CD4-positive, alpha-beta T cell treated with Interleukin-21 for 1 hour (primary cell): ENCODE data around the gene SNX10.

Experiments
- DNase-seq: peaks from one replicate; pipeline ENCODE4 v3.0.0-alpha.2; 2020

The SNX10 gene

DNA sequence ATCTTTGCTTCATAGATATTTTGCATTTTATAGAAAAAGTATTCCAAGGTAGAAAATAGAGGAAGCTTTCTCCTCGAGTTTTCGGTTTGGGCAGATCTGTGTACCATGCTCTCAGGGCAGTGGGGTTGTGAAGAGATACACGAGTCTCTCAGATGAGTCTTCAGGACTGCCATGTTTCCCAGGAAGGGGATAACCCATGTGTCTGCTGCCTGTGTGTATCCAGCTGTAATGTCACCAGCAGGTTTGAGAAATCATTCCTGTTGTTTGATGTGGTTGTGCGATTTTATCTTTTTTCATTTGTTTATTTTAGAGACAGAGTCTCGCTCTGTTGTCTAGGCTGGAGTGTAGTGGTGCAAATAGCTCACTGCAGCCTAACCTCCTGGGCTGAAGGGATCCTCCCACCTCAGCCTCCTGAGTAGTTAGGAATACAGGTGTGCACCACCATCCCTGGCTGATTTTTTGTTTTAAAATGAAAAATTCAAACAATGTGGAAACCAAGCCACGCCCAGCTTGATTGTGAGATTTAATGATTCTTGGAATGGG is 48.9 kb downstream of the SNX10 start:
- DNase-seq = no peak

DNA sequence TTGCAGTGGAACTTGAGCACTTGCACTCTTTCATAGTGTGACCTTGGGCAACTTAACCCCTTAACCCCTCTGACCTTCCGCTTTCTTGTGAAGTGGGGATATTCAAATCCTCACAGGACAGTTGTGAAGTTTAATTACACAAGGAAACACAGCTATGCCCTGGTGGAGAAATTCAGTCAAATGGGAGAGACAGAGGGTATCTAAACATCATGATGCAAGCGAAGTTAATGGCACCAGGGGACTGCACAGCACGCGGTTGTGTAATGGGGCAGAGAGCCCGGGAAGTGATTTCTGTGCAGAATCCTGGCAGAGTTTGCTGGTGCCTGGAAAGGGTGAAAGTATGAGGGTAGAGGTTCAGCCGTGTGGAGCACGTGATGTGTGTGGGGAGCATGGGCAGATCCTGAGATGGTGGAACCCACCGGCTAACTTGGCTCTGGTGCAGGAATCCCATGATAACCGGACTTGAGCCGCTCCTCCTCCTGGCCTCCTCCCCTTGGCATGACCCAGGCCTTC is 51.7 kb downstream of the SNX10 start:
- DNase-seq = no peak

DNA sequence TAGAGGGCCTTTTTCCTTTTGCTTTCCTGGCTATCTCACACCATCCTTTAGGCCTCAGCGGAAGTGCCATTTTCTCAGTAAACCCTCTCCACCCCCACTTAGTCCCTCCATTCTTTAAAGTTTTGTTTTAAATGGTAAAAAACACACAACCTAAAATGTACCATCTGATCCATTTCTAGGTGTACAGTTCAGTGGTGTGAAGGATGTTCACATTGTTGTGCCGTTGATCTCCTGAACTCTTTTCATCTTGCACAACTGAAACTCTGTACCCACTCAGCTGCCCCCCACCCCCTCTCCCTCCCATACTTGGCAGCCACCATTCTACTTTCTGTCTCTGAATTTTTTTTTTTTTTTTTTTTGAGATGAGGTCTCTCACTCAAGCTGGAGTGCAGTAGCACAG is 52.2 kb downstream of the SNX10 start:
- no peak for DNase-seq

DNA sequence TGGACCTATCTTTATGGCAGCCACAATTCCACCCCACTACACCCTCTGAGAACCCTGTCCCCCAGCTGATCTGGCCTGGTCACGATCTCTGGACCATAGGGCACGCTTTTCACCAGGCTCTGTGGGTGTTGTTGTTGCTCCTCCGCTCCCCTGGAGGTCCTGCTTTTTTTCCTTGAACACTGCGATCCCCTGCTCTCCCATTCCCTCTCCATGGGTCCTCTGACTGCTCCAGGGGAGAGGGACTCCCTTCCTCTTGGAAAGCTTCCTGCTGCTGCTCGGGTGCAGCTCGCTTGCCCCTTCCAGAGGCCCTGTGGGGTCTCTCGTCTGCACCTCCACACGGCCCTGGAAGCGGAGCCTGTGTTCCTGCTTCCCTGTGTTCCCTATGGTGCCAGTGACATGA is 53.5 kb downstream of the SNX10 start:
- DNase-seq = no peak

DNA sequence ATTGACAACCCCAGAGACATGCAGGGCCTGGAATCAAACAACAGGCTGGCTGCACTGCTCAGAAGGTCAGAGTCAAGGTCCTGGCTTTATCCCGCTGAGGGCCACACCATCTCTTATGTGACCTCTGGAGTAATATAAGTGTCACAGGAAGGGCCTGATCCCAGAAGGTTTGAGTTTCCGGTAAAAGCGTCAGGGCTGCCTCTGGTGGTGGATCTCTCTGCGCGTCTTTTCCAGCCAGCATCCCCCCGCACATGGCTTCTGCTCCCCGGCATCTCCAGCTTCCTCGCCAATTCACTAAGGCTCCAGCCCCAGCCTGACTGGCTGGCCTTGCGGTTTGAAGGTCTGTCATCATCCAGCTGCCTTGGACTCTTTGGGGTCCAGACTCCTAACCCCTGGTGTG is 54.2 kb downstream of the SNX10 start:
- no peak for DNase-seq

DNA sequence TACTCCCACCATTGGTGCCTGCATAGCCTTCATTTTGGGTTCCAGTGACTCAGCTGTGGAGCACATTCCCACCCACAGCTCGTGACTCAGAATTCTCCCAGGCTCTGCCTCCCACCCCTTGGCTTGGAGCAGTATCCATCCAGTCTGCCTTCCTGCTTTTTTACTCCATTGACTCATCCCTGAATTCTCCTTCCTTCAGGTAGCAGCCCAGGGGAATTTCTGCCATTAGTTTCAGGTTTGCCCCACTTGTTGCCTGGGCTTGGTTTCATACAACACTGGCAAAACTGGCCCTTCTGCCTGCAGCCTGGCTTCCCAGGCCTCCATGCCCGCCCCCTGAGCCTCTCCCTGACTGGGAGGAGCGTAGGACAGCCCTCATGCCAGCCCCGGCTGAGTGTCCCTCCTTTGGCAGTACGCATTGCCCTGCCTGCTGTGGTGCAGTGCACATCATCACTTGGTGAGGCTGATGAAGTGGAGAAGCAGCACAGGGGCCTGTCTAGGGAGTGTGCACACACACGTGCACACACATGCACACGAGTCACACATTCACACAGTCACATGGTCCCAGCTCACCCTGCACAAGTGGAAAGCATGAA is 55.0 kb downstream of the SNX10 start:
- DNase-seq = no peak

DNA sequence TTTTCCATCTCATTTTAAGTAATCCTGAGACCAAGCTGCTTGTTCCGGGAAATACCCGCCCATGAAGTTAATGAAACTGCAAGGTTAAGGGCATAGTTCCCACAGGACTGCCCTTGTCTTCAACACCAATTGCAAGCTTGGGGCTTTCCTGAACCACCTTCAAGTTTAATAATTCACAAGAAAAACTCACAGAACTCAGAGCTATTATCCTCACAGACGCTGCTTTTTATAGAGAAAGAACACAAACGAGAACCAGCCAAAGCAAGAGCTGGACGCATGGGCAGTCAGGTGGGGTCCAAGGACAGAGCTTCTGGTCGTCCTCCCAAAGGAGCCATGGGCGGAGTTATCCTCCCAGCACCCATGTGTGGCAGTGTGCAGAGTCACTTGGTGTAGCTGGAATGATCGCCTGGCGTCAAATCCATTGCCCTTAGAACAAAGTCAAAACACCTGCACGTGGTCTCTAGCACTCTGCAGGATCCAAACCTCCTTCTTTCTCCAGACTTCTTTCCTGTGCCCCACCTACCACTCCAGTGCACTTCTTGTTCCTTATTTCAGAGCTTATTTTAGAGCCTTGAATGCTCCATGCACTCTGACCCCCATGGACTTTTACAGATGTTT is 56.7 kb downstream of the SNX10 start:
- DNase-seq = no peak

DNA sequence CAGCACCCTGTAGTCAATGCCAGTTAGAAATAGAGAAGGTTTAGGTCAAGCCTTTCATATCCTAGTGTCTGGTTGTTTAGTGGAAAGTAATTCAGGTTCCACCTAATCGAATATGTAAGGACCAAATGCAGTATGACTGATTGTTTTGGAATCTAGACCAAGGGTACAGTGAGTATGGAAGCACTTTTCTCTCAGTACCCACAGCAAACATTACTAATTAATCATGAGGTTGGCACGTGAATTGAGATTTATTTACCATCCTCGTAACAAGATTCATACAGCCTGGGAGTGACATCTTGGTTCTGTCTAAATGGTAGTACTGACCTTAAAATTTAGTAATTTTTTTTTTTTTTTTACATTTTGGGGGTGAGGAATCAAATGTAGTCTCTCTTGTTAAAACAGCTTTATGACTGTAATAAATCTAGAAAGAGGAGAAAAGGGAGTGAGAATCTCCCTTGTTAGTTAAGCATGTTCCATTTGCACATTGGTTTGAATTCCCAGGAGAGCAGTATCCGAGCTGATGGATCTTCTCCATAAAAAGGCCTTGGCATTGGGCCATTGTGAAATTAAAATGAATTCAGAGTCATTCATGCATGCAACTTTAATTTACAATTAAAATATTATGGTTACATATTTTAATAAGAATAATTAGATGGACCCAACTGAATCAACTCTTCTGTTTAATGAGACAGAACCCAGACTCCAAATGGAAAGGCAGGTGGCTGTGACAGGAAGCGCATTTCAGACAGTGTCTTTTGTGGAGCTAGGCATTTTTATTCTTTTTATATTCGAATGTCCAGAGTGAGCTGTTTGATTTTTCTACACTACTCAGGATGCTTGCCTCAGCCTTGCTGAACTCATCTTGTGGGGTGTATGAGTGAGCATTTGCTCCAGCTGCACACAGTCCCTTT is 57.6 kb downstream of the SNX10 start:
- DNase-seq = no peak

DNA sequence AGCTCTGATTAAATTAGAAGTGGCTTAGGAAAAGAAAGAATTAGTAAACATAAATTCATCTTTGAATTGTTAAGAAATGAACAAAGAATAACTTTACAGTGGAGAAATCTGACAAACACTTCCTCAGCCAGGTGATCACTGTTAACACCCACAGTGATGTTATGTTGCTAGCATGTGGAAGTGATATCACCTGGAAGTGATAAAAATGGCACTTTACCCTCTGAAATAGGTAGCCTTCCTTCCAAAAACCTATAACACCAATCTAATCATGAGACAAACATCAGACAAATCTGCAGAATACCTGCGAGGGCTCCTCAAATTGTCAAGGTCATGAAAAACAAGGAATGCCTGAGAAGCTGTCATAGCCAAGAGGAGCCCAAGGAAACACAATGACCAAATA is 59.5 kb downstream of the SNX10 start:
- DNase-seq = no peak

DNA sequence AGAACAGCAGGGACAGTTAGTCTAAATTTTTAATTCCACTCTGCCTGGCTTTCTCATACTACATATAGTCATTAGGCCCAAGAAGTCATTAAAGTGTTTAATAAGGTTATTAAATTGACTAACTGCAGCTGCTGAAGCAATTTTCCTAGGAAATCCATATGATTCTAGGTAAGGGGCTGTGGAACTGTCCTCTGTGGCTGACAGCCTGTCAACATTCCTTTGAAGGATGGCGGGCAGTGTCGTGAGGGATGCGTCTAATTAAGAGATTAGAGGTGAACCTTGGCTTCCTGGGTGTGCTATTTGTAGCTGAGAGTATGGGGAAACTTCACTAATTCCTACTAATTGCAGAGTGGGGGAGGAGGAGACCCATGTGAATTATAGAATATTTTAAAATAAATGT is 64.6 kb downstream of the SNX10 start:
- DNase-seq = no peak

DNA sequence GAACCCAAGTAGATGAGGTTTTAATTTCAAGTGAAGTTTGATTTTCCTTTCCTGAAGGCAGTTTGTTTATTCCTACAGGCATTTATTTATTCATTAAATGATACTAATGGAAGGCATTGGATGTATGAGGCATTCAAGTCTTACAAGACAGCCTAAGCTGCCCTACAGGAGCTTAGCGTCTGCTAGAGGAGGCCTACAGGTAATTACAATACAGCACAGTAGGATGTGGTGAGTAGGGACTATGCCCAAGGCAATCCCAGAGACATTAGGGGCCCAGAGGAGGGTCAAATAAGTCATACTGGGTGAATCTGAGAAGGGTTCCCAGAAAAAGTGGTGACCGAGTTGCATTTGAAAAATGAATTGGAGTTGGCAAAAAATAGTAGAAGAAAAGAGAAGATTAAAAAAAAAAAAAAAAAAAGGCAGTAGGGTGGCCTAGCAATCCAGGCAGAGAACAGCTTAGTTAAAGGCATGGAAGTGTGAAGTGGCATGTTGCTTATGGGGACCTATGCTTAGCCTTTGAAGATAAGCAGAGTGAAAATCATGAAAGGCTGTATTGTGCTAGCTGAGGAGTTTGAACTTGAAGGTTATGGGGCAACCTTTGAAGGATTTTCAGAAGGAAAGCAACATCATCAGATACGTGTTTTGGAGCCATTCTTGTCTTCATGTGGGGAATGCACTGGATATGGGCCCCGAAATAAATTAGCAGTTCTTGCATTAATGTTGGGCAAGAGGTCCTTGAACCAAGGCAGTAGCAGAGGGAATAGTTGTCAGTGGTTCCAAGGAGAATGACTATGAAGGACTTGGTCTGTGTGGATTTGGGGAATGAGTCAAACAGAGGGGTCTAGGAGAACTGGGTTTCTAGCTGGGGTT is 65.5 kb downstream of the SNX10 start:
- no peak for DNase-seq

DNA sequence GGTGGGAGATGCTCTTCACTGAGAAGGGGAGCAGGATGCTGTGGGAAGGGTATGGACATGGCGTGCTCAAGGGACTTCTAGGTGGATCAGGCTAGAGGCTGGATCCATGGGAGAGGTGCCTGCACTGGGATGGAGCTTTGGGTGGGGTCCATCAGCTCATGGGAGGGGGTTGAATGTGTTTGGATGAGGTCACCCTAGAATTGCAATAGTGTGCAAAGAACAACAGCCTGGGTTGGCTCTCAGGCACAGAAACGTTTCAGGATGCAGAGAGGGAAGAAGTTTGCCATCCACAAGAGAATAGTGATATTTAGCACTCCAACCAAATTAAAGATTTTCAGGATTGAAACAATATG is 66.1 kb downstream of the SNX10 start:
- no peak for DNase-seq

DNA sequence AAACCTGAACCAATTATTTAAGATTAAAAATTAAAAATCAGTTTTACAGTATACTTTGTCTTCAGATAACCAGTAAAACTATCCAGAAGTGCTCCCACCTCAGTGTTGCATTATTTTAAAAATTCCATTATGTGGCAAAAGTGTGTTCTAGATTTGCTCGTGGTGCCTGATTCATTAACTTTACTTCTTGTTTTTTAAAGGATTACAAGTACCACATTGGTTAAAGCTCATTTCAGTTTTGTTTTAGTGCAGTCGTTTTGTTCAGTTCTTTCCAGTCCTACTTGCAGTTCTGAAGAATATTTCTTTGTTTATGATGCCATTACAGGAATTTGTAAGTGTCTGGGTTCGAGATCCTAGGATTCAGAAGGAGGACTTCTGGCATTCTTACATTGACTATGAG is 69.0 kb downstream of the SNX10 start:
- DNase-seq = peak; percentile 5

DNA sequence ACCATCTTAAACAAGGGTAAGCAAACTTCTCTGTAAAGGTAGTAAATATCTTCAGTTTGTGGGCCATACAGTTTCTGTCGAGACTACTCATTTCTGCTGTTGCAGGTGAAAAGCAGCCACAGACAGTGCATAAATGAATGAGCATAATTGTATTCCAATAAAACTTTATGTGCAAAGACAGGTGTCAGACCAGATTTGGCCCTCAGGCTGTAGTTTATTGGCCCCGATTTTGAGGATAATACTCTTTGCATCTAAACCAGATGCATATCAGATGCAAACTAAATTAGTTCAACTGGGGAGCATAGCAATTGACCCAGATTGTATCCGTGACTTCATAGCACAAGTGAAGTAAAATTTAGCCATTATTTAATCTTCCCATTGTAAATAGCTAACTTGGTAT is 70.0 kb downstream of the SNX10 start:
- DNase-seq = no peak

DNA sequence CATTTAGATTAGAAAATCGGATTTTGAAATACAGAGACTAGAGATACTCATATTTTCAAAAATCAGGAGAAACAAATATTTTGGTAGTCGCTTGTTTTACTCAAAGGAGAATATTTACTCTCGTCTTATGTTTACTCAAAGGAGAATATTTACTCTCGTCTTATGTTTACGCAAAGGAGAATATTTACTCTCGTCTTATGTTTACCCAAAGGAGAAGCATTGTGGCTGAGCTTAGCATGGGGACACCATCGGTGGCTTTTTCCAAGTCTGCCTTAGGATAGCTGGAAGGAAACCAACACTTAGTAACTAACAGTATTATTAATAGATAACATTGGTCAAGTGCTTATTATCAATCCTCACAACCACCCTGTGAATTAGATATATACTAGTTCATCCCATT is 71.8 kb downstream of the SNX10 start:
- no peak for DNase-seq

DNA sequence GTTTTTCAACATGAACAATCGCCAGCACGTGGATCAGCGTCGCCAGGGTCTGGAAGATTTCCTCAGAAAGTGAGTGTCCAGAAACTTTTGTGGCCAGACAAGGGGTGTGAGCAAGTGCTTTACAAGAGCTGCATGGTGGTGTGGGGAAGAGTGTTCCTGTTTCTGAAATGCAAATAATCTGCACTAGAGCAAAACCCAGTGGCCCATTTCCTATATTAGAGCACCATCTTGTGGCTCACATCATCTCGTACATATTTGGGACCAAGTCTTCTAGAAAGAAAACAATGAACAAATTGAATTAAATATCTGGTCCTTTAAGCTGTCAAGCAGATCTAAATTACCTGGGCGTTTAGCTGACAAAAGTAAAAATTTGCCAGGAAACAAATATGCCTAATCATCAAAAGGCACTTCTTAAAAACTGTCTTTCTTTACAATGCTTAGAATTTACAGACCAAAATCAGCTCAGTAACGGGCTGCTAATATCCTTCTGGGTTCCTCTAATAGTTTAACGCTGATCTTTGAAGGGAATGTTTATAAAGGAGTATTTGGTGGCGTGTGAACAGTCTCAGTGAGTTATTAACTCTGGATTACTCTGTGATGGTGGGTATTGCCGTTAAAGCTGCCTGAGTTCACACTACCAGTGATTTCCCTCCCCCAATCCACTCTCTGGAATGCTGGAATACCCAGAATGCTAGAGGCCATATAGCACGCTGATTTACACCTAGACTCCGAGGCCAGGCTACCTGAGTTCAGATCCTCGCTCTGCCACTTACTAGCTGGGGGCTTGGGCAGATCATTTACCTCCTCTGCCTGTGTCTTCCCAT is 73.6 kb downstream of the SNX10 start:
- peak; percentile 77 for DNase-seq

DNA sequence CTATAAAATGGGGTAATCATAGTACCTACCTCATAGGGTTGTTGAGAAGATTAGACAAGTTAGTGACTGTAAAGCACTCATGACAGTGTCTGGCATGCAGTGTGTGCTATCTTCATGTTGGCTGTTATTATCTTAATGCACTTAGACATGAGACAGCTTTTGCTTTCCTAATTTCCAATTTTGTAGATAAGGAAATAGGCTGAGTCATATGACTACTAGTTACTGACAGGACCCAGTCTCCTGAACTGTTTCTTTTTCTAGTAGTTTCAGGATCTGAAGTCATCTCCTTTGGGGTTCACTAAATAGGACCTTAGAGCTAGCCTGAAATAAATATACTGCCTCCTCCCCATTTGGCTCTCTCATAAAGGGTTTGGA is 74.2 kb downstream of the SNX10 start:
- DNase-seq = no peak

DNA sequence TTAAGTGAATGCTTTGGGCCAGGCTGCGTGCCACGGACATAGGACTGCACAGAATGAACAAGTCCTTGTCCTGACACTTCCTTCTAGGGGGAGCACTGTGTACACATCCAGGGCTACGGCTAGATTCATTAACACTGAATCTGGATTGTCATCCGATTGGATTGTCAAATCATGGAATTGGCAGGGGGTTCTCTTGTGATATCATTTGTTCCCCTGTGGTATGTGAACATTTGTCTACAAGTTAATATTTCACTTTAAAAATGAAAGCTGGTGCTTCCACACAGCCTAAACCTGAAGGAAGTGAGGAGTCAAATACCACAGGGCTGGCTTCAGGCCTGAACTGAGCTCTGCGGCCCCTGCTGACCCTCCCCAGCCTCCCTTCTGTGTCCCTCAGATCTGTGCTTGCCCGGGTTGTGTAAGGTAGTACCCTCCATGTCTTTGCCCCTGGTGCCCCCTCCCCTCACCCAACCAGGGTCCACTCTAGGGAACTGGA is 75.6 kb downstream of the SNX10 start:
- no peak for DNase-seq

DNA sequence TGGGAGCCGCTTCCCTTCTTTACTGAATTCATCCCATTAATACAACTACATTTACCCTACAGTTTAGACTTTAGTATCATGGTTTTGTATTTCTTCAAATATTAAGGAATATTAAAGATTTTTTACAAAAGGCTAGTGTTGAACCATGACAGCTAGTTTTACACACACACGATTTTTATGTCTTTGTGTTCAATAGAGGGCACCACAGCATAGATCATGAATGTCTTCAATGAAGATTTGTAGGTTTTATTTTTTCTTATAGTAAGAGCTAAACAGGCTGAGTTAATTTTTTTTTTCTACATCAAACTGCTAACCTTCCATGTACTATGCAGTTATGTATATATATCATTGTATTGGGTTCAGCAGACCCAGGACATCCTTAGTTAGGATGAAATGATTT is 76.9 kb downstream of the SNX10 start:
- DNase-seq = no peak

DNA sequence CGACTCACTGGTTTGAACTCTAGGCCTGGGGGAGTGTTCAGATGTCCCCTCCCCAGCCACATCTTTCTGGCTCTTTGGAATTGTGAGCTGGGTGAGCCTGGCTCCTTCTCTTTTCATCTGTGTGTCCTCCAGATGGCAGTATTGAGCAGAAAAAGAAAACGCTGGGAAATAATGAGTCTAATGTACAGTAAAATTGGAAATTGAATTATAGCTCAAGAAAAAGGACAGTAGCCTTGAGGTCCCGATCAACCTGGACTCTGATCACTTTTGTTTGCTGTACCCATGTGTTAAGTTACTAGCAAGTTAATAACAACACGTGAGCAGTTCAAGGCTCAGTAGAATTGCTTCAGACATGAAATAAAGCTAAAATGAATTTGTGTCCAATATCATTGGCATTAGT is 77.9 kb downstream of the SNX10 start:
- DNase-seq = peak; percentile 67

DNA sequence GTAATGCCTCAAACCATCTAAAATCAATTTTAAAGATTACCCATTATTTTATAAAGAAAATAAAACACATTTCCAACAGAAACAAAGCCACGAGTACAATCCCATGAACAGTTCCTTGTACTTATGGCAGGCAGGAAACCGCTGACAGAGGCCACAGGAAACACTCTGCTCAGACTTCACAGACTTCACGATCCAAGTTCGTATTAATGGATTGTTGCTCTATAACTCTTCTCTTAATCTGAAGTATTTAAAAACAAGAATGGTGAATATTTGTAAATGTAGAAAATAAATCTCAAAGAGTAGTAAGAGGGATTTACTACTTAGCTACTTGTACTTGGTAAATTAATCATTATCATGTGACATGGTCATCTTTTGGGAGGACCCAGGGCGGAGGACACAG is 78.3 kb downstream of the SNX10 start:
- DNase-seq = no peak

DNA sequence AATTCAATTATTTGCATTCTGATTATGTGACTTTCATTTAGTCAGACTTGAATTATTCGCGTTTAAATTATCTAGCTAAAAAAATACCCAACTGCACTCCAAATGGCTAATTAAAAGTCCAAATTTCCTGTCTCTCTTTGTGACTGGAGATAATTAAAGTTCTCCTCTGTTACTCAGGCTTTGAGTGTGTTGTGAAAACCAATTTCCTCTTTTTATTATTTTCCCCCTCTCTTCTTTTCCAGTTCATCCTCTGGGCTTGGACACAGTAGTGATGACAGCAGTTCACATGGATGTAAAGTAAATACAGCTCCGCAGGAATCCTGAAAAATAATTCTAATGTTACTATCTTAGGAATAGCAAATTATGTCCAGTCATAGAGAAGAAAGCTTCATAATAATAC is 80.6 kb downstream of the SNX10 start:
- DNase-seq = no peak
